ENCODE results near the gene TERB1.
A peak's percentile ranks its signal among the peaks of the same experiment; 100 is the strongest.

Gene TERB1

DNA sequence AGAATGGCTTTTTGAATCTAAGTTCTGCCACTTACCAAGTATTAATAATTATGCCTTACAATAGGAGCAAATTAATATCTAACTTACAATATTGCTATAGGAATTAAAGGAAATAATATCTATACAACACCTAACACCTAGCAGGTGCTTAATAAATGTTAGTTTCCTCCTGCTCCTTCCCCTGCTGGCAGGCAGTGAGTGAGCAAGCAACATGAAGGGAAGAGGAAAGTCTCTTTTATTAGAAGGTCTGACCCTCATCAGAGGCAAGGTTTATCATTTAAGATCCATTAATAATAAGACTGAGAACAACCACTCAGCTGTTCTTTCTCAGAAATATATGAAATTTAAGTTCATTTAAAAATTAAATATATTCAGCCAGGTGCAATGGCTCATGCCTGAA lies 43.3 kb downstream of the TERB1 start:
- Histone ChIP-seq H3K4me3 (ENCODE audit: low read length) (no peak overlapping the region), H3K36me3 (ENCODE audit: control insufficient read depth, low read depth, low read length) (no peaks in the 10 kb centered on the region), H3K9ac (ENCODE audit: low read length) (no peak overlapping the region), H3K27ac (ENCODE audit: low read length) (no peak overlapping the region), H3K4me1 (ENCODE audit: control insufficient read depth, low read depth, low read length) (no peaks in the 10 kb centered on the region), H3K27me3 (ENCODE audit: control insufficient read depth, insufficient read depth, low read length) (no peaks in the 10 kb centered on the region), H3K9me3 (ENCODE audit: control insufficient read depth, low read depth, low read length) (no peaks in the 10 kb centered on the region)

- Histone ChIP-seq H3K27me3 (ENCODE audit: control insufficient read depth, insufficient read depth, low read length) (peaks cover 5% of the 10 kb centered on the region), H3K27ac (ENCODE audit: low read length) (no peak overlapping the region), H3K9ac (ENCODE audit: low read length) (no peak overlapping the region), H3K9me3 (ENCODE audit: control insufficient read depth, low read depth, low read length) (no peaks in the 10 kb centered on the region), H3K36me3 (ENCODE audit: control insufficient read depth, low read depth, low read length) (peaks cover 2% of the 10 kb centered on the region), H3K4me3 (ENCODE audit: low read length) (no peak overlapping the region), H3K4me1 (ENCODE audit: control insufficient read depth, low read depth, low read length) (peaks cover 4% of the 10 kb centered on the region)
Measured at GRCh38 chr16:66754819-66755218, 46.6 kb downstream of the TERB1 start.

DNA sequence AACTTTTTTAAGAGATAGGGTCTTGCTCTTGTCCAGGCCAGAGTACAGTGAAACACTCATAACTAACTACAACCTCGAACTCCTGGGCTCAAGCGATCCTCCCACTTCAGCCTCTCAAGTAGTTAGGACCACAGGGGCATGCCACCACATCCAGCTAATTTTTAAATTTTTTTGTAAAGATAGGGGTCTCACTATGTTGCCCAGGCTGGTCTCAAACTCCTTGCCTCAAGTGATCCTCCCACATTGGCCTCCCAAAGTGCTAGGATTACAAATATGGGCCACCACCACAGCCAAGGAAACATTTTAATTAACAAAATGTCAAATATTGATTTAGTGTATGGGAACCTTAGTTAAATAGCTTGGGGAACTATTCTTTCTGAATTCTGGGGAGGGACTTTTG lies 47.2 kb downstream of the TERB1 start:
- Histone ChIP-seq H3K27ac (ENCODE audit: low read length) (no peak overlapping the region), H3K9ac (ENCODE audit: low read length) (no peak overlapping the region), H3K4me1 (ENCODE audit: control insufficient read depth, low read depth, low read length) (peaks cover 6% of the 10 kb centered on the region), H3K4me3 (ENCODE audit: low read length) (no peak overlapping the region), H3K9me3 (ENCODE audit: control insufficient read depth, low read depth, low read length) (no peaks in the 10 kb centered on the region), H3K27me3 (ENCODE audit: control insufficient read depth, insufficient read depth, low read length) (peaks cover 5% of the 10 kb centered on the region), H3K36me3 (ENCODE audit: control insufficient read depth, low read depth, low read length) (peaks cover 7% of the 10 kb centered on the region)

- Histone ChIP-seq H3K4me3 (ENCODE audit: low read length) (no peak overlapping the region), H3K27ac (ENCODE audit: low read length) (no peak overlapping the region), H3K36me3 (ENCODE audit: control insufficient read depth, low read depth, low read length) (peaks cover 19% of the 10 kb centered on the region), H3K4me1 (ENCODE audit: control insufficient read depth, low read depth, low read length) (peaks cover 6% of the 10 kb centered on the region), H3K27me3 (ENCODE audit: control insufficient read depth, insufficient read depth, low read length) (peaks cover 5% of the 10 kb centered on the region), H3K9me3 (ENCODE audit: control insufficient read depth, low read depth, low read length) (no peaks in the 10 kb centered on the region), H3K9ac (ENCODE audit: low read length) (no peak overlapping the region)
Measured at GRCh38 chr16:66752958-66753357, 48.4 kb downstream of the TERB1 start.

- Histone ChIP-seq H3K9me3 (ENCODE audit: control insufficient read depth, low read depth, low read length) (no peaks in the 10 kb centered on the region), H3K9ac (ENCODE audit: low read length) (no peak overlapping the region), H3K27ac (ENCODE audit: low read length) (no peak overlapping the region), H3K4me3 (ENCODE audit: low read length) (no peak overlapping the region), H3K4me1 (ENCODE audit: control insufficient read depth, low read depth, low read length) (peaks cover 6% of the 10 kb centered on the region), H3K36me3 (ENCODE audit: control insufficient read depth, low read depth, low read length) (peaks cover 24% of the 10 kb centered on the region), H3K27me3 (ENCODE audit: control insufficient read depth, insufficient read depth, low read length) (peaks cover 5% of the 10 kb centered on the region)
Measured at GRCh38 chr16:66752379-66752778, 49.0 kb downstream of the TERB1 start.

DNA sequence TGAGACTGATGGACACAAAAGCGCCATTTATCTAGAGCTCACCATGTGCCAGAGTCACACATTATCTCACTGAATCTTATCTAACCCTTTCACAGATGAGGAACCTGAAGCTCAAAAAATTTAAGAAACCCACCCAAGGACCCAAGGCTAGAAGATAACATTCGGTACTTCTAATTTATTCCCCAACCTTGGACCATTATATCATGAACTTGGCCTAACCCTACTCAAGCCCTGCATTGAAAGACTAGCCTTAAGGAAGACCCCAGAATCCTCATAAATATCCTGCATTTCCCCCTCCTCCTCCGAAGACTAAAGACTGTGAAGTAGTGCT lies 49.4 kb downstream of the TERB1 start:
- no peaks in the 10 kb centered on the region for H3K9me3 ChIP-seq (ENCODE audit: control insufficient read depth, low read depth, low read length)
- H3K4me1 ChIP-seq (ENCODE audit: control insufficient read depth, low read depth, low read length) = peaks cover 6% of the 10 kb centered on the region
- H3K27me3 ChIP-seq (ENCODE audit: control insufficient read depth, insufficient read depth, low read length) = peaks cover 5% of the 10 kb centered on the region
- no peak overlapping the region for H3K4me3 ChIP-seq (ENCODE audit: low read length)
- H3K9ac ChIP-seq (ENCODE audit: low read length) = no peak overlapping the region
- peaks cover 29% of the 10 kb centered on the region for H3K36me3 ChIP-seq (ENCODE audit: control insufficient read depth, low read depth, low read length)
- H3K27ac ChIP-seq (ENCODE audit: low read length) = no peak overlapping the region

GRCh38 chr16:66751303-66751991 lies 49.9 kb downstream of the TERB1 start, which contains the start of gene DYNC1LI2:
DYNC1LI2 (minus strand) TSS chr16:66751609; CDS start chr16:66751591, 18 bp downstream.
- H3K4me1 ChIP-seq (ENCODE audit: control insufficient read depth, low read depth, low read length) = peaks cover 6% of the 10 kb centered on the region
- H3K27me3 ChIP-seq (ENCODE audit: control insufficient read depth, insufficient read depth, low read length) = peaks cover 5% of the 10 kb centered on the region
- peak within 1 kb of the TSS; percentile 86 for H3K9ac ChIP-seq (ENCODE audit: low read length)
- peak within 1 kb of the TSS; percentile 85 for H3K4me3 ChIP-seq (ENCODE audit: low read length)
- peak within 1 kb of the TSS; percentile 17 for H3K27ac ChIP-seq (ENCODE audit: low read length)
- no peaks in the 10 kb centered on the region for H3K9me3 ChIP-seq (ENCODE audit: control insufficient read depth, low read depth, low read length)
- H3K36me3 ChIP-seq (ENCODE audit: control insufficient read depth, low read depth, low read length) = peaks cover 34% of the 10 kb centered on the region

DNA sequence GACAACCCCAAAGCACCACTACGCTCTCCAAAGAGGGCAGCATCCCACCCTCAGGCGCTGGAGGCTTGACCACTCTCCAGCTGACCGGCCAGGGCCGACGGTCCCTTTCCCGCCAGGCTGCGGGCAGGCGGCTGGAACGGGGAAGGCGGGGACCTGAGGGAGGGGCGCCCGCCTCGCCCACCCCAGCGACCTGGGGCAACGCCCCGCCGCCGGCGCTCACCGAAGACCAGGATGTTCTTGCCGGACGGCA lies 50.4 kb downstream of the TERB1 start:
- H3K9me3 ChIP-seq (ENCODE audit: control insufficient read depth, low read depth, low read length) = no peaks in the 10 kb centered on the region
- H3K27ac ChIP-seq (ENCODE audit: low read length) = peak overlapping the region; percentile 17
- peak overlapping the region; percentile 86 for H3K9ac ChIP-seq (ENCODE audit: low read length)
- H3K36me3 ChIP-seq (ENCODE audit: control insufficient read depth, low read depth, low read length) = peaks cover 38% of the 10 kb centered on the region
- peak overlapping the region; percentile 85 for H3K4me3 ChIP-seq (ENCODE audit: low read length)
- H3K4me1 ChIP-seq (ENCODE audit: control insufficient read depth, low read depth, low read length) = peaks cover 6% of the 10 kb centered on the region
- peaks cover 5% of the 10 kb centered on the region for H3K27me3 ChIP-seq (ENCODE audit: control insufficient read depth, insufficient read depth, low read length)

DNA sequence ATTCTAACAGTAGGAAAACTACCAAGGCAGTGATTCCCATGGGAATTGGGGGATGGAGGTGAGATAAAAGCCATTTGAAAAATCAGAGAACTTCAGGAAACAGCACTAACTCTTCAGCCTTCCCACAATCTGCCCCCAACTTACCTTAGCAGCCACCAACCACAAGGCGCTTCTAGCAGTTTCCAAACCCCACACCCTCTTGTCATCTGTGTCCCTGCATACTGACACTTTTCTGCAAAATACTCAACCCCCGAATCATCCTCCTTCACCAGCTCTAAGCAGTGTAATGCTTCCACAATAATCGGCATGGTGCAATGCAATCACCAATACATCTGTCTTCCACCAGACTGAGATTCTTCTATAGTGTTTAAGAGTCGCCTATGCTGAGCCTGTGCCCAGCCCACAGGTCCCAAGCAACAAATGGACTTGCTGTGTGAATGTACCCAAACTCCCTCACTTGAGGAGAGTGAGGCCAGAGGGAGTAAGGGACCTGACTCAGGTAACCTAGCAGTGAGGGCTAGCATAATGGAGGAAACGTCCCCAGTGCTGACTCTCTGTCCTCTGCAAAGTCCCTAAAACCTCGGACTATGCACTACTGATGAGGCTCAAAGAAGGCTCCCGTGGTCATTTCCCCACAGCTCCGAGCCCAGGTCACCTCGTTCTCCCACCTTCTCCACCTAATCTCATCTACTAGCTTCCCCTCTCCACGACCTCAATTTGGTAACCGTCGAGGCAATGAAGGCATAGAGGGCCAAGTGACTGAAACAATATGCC lies 50.9 kb downstream of the TERB1 start:
- Histone ChIP-seq H3K36me3 (ENCODE audit: control insufficient read depth, low read depth, low read length) (peaks cover 39% of the 10 kb centered on the region), H3K4me3 (ENCODE audit: low read length) (peak overlapping the region; percentile 85), H3K27ac (ENCODE audit: low read length) (peak overlapping the region; percentile 17), H3K4me1 (ENCODE audit: control insufficient read depth, low read depth, low read length) (peaks cover 6% of the 10 kb centered on the region), H3K27me3 (ENCODE audit: control insufficient read depth, insufficient read depth, low read length) (peaks cover 5% of the 10 kb centered on the region), H3K9me3 (ENCODE audit: control insufficient read depth, low read depth, low read length) (no peaks in the 10 kb centered on the region), H3K9ac (ENCODE audit: low read length) (peak overlapping the region; percentile 86)

GRCh38 chr16:66746682-66747081 lies 54.7 kb downstream of the TERB1 start:
- Histone ChIP-seq H3K4me3 (ENCODE audit: low read length) (no peak overlapping the region), H3K36me3 (ENCODE audit: control insufficient read depth, low read depth, low read length) (peaks cover 68% of the 10 kb centered on the region), H3K9me3 (ENCODE audit: control insufficient read depth, low read depth, low read length) (no peaks in the 10 kb centered on the region), H3K4me1 (ENCODE audit: control insufficient read depth, low read depth, low read length) (peaks cover 6% of the 10 kb centered on the region), H3K9ac (ENCODE audit: low read length) (no peak overlapping the region), H3K27ac (ENCODE audit: low read length) (no peak overlapping the region), H3K27me3 (ENCODE audit: control insufficient read depth, insufficient read depth, low read length) (no peaks in the 10 kb centered on the region)

- peaks cover 75% of the 10 kb centered on the region for H3K36me3 ChIP-seq (ENCODE audit: control insufficient read depth, low read depth, low read length)
- no peak overlapping the region for H3K9ac ChIP-seq (ENCODE audit: low read length)
- H3K4me3 ChIP-seq (ENCODE audit: low read length) = no peak overlapping the region
- no peaks in the 10 kb centered on the region for H3K27me3 ChIP-seq (ENCODE audit: control insufficient read depth, insufficient read depth, low read length)
- peaks cover 6% of the 10 kb centered on the region for H3K4me1 ChIP-seq (ENCODE audit: control insufficient read depth, low read depth, low read length)
- H3K9me3 ChIP-seq (ENCODE audit: control insufficient read depth, low read depth, low read length) = no peaks in the 10 kb centered on the region
- H3K27ac ChIP-seq (ENCODE audit: low read length) = no peak overlapping the region
Measured at GRCh38 chr16:66746048-66746447, 55.3 kb downstream of the TERB1 start.

All from iPS-18a (cell line).